ENCODE measurements around the gene SBK2.
"Not testable (repeated sequence)": the region's sequence is repeated elsewhere in the genome, so short reads cannot be mapped to it uniquely, and the experiment has no call there.

Gene SBK2

GRCh38 chr19:55536951-55537740 lies at the start of gene SBK2:
Gene SBK2, minus strand, starts transcription at chr19:55537133. Its CDS starts 839 bp downstream, at chr19:55536294.
- no peak for DNase-seq

- DNase-seq: no peak
These were observed 48.9 kb upstream of the SBK2 start for GRCh38 chr19:55585658-55586339.

GRCh38 chr19:55584871-55585270 lies 47.9 kb upstream of the SBK2 start:
- no peak for DNase-seq

- DNase-seq: not testable (repeated sequence)
These were observed 47.0 kb upstream of the SBK2 start for GRCh38 chr19:55583897-55584296.

GRCh38 chr19:55582284-55582683 lies 45.4 kb upstream of the SBK2 start:
- DNase-seq: not testable (repeated sequence)

- no peak for DNase-seq
These were observed 44.9 kb upstream of the SBK2 start for GRCh38 chr19:55581823-55582223.

GRCh38 chr19:55581145-55581822 lies 44.4 kb upstream of the SBK2 start:
- no peak for DNase-seq

- no peak for DNase-seq
These were observed 43.8 kb upstream of the SBK2 start, which contains the start of gene ZNF579 for GRCh38 chr19:55580628-55581144. Gene ZNF579, minus strand, starts transcription at chr19:55580848. Its CDS starts 1,209 bp downstream, at chr19:55579639.

GRCh38 chr19:55579766-55580621 lies 43.1 kb upstream of the SBK2 start:
- DNase-seq: no peak

GRCh38 chr19:55578761-55579747 lies 42.1 kb upstream of the SBK2 start:
- DNase-seq: no peak

GRCh38 chr19:55578031-55578760 lies 41.3 kb upstream of the SBK2 start:
- no peak for DNase-seq

- DNase-seq: no peak
These were observed 39.8 kb upstream of the SBK2 start for GRCh38 chr19:55576746-55577145.

GRCh38 chr19:55573929-55574328 lies 37.0 kb upstream of the SBK2 start:
- DNase-seq: not testable (repeated sequence)

- not testable (repeated sequence) for DNase-seq
These were observed 32.5 kb upstream of the SBK2 start for GRCh38 chr19:55569477-55569876.

- DNase-seq: no peak
These were observed 30.9 kb upstream of the SBK2 start for GRCh38 chr19:55567708-55568328.

GRCh38 chr19:55566823-55567222 lies 29.9 kb upstream of the SBK2 start:
- DNase-seq: no peak

- no peak for DNase-seq
These were observed 26.3 kb upstream of the SBK2 start for GRCh38 chr19:55563261-55563690.

GRCh38 chr19:55559684-55560083 lies 22.8 kb upstream of the SBK2 start:
- no peak for DNase-seq

GRCh38 chr19:55554741-55555152 lies 17.8 kb upstream of the SBK2 start:
- no peak for DNase-seq

- no peak for DNase-seq
These were observed 17.4 kb upstream of the SBK2 start for GRCh38 chr19:55554302-55554701.
